CD4-positive, alpha-beta T cell treated with Interferon alpha-2 for 1 hour (primary cell): ENCODE data around the gene UPK1A.
"Not testable (repeated sequence)": the region's sequence is repeated elsewhere in the genome, so short reads cannot be mapped to it uniquely, and the experiment has no call there.

Experiments
- DNase-seq, 2 donors: peaks; one replicate each; pipeline ENCODE4 v3.0.0-alpha.2; 2020 to 2022

The UPK1A gene

GRCh38 chr19:35644987-35645679 is 21.2 kb upstream of the UPK1A start:
- peak; percentile 67 to 79 for DNase-seq

- DNase-seq = no peak
Observed at GRCh38 chr19:35645680-35646511, 20.4 kb upstream of the UPK1A start.

GRCh38 chr19:35648017-35648961 is 18.0 kb upstream of the UPK1A start, which contains the start of gene COX6B1:
Gene COX6B1 (plus strand): TSS chr19:35648323. CDS start chr19:35651244, 2,921 bp downstream.
- DNase-seq = peak; percentile 95 to 96

- DNase-seq = no peak
Observed at GRCh38 chr19:35650581-35650980, 15.7 kb upstream of the UPK1A start.

- not testable (repeated sequence) for DNase-seq
Observed at GRCh38 chr19:35654828-35655227, 11.5 kb upstream of the UPK1A start.

- DNase-seq = no peak
Observed at GRCh38 chr19:35655600-35655999, 10.7 kb upstream of the UPK1A start.

- DNase-seq = no peak
Observed at GRCh38 chr19:35656700-35657099, 9.6 kb upstream of the UPK1A start.

- no peak for DNase-seq
Observed at GRCh38 chr19:35657904-35658700, 8.2 kb upstream of the UPK1A start.

- no peak for DNase-seq
Observed at GRCh38 chr19:35661995-35662340, 4.3 kb upstream of the UPK1A start.

- no peak for DNase-seq
Observed at GRCh38 chr19:35663981-35664380, 2.3 kb upstream of the UPK1A start.

- DNase-seq = no peak
Observed at GRCh38 chr19:35665157-35665556, 1.2 kb upstream of the UPK1A start.

GRCh38 chr19:35665604-35666003 is 713 bp upstream of the UPK1A start:
- DNase-seq = no peak

- no peak for DNase-seq
Observed at GRCh38 chr19:35669566-35669965, 3.2 kb downstream of the UPK1A start.

- no peak for DNase-seq
Observed at GRCh38 chr19:35669974-35670373, 3.7 kb downstream of the UPK1A start.

- DNase-seq = no peak
Observed at GRCh38 chr19:35670686-35671085, 4.4 kb downstream of the UPK1A start.

- DNase-seq = no peak
Observed at GRCh38 chr19:35671818-35672217, 5.5 kb downstream of the UPK1A start.

GRCh38 chr19:35673121-35673804 is 6.9 kb downstream of the UPK1A start:
- DNase-seq = peak; percentile 3 to 48

- DNase-seq = no peak
Observed at GRCh38 chr19:35675589-35676140, 9.3 kb downstream of the UPK1A start.

- DNase-seq = no peak
Observed at GRCh38 chr19:35689836-35690235, 23.5 kb downstream of the UPK1A start.

- not testable (repeated sequence) for DNase-seq
Observed at GRCh38 chr19:35691106-35691505, 24.8 kb downstream of the UPK1A start.

GRCh38 chr19:35692010-35692409 is 25.7 kb downstream of the UPK1A start:
- DNase-seq = no peak
